Psoas muscle (tissue), 8 donors: ENCODE results near the gene CTIF. TPM values are rescaled to one million over a fixed set of nuclear protein-coding genes. Genes with fewer than 3 reads are reported as not detected.

Experiments used
- ATAC-seq, 4 donors: fragments of 200-7000 bp; cut with Tn5 transposase; one replicate each; pipeline ENCODE4 v1.9.1; 2020; ENCODE audit warnings: moderate library complexity in 3 of 4, mild to moderate bottlenecking in 2 of 4
- DNase-seq, 2 donors: peaks; one replicate each; pipeline ENCODE4 v3.0.0-alpha.2; 2020
- H3K27ac ChIP-seq: fragments of 200-600 bp; one replicate; pipeline ENCODE4 v1.8.0; 2022
- H3K27me3 ChIP-seq, 3 donors: fragments of 200-600 bp in 1 of 3; one replicate each; pipeline versions ENCODE4 v1.6.1 to v1.8.0; 2013 to 2022; ENCODE audit warnings: low read length in 2 of 3, mild to moderate bottlenecking in 2 of 3, moderate library complexity in 1 of 3; ENCODE audit not compliant: insufficient read depth in 3 of 3
- H3K36me3 ChIP-seq, 2 donors: fragments of 200-600 bp in 1 of 2; one replicate each; pipeline versions ENCODE4 v1.6.1 to v1.8.0; 2013 to 2022; ENCODE audit warnings: low read depth in 1 of 2, mild to moderate bottlenecking in 1 of 2, moderate library complexity in 1 of 2; ENCODE audit not compliant: insufficient read depth in 1 of 2
- H3K4me1 ChIP-seq: fragments of 200-600 bp; one replicate; pipeline ENCODE4 v1.8.0; 2022
- H3K4me3 ChIP-seq: fragments of 200-600 bp; one replicate; pipeline ENCODE4 v1.8.0; 2022; ENCODE audit warnings: mild to moderate bottlenecking
- H3K9me3 ChIP-seq: fragments of 200-600 bp; one replicate; pipeline ENCODE4 v1.8.0; 2022
- WGBS, 3 donors: extraction: QIAGEN DNeasy Blood & Tissue Kit; methylation state at CpG; one replicate each; pipeline versions ENCODE4 v1.1.6 to v1.1.7; 2013; 5-methylcytosine and 5-hydroxymethylcytosine counted together
- intact Hi-C, 2 donors: fragments of 100-400 bp; cut with DNase I; formaldehyde crosslinking; loops; one replicate each; pipeline versions ENCODE4 v1.11.0 to v1.14.2; 2022
- polyA plus RNA-seq, 3 donors: library from polyadenylated mRNA; stranded (reverse); fragments of 200-250 nt; gene quantifications; one replicate each; pipeline ENCODE4 v1.2.3, GENCODE V29; 2013
- total RNA-seq, 4 donors: library from RNA; stranded (reverse); fragmentation: NEBNext Ultra II Directional in 2 of 4; extraction: Animal tissue kit (Norgen Biotek cat#: 25700) in 2 of 4; gene quantifications; one replicate each; pipeline versions ENCODE4 v1.2.1 to v1.2.4, GENCODE V29; 2021 to 2023
- TF ChIP-seq, protein P1 (sequence below): fragments of 200-600 bp; IDR thresholded peaks from one replicate; pipeline ENCODE4 v1.8.0; 2022; ENCODE audit warnings: antibody characterized with exemption
- donor health status: healthy with polysubstance abuse.
- donor health status: DM: no; HTN: no; CAD: no; lungs with moderate emphysema.
- donor health status: Bipolar disorder and iron deficiency.
- donor health status: healthy.
- donor health status: DM: yes; HTN: yes; CAD: no.
- donor health status: DM: no; HTN: no; CAD: no.
- donor health status: DM: no; HTN: no; CAD: no.
- donor health status: DM: yes; HTN: yes; CAD: no.

CTIF gene
- total and polyA plus RNA-seq, 7 donors = 11.3 to 40.5 (median 26.9) TPM

DNA sequence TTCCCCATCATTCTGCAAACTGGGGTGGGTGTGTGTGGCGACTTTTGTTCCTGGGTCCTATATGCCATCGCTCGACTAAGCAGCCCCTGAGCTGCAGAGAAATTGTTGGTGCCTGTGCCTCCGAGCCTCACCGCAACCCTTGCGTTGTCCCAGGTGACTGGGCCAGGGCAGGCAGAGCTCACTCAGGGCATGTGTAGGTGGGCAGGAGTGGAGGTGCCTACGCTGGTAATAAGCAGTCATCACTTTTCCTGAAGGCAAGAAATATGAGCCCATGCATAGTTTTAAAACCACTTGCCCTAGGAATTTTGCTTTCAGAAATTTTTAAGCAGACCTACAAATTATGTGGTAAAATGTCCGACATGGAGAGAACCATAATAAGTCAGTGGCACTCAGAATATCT is 214.1 kb downstream of the CTIF start:
- H3K9me3 ChIP-seq = no peaks in the 10 kb centered on the region
- H3K36me3 ChIP-seq = peaks cover 0 to 6% of the 10 kb centered on the region in 2 donors
- WGBS, 3 donors = 94 to 96% (median 95%) methylated on average over 8 of the region's 8 CpGs
- H3K27me3 ChIP-seq = no peaks in the 10 kb centered on the region
- no peak for ATAC-seq
- no peak overlapping the region for H3K27ac ChIP-seq
- TF ChIP-seq, protein P1, sequence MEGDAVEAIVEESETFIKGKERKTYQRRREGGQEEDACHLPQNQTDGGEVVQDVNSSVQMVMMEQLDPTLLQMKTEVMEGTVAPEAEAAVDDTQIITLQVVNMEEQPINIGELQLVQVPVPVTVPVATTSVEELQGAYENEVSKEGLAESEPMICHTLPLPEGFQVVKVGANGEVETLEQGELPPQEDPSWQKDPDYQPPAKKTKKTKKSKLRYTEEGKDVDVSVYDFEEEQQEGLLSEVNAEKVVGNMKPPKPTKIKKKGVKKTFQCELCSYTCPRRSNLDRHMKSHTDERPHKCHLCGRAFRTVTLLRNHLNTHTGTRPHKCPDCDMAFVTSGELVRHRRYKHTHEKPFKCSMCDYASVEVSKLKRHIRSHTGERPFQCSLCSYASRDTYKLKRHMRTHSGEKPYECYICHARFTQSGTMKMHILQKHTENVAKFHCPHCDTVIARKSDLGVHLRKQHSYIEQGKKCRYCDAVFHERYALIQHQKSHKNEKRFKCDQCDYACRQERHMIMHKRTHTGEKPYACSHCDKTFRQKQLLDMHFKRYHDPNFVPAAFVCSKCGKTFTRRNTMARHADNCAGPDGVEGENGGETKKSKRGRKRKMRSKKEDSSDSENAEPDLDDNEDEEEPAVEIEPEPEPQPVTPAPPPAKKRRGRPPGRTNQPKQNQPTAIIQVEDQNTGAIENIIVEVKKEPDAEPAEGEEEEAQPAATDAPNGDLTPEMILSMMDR = no peak
- intact Hi-C loops = no loop called here
- no peak overlapping the region for H3K4me3 ChIP-seq
- DNase-seq = peak in 1 of 2 donors; percentile 12
- peaks cover 21% of the 10 kb centered on the region for H3K4me1 ChIP-seq

DNA sequence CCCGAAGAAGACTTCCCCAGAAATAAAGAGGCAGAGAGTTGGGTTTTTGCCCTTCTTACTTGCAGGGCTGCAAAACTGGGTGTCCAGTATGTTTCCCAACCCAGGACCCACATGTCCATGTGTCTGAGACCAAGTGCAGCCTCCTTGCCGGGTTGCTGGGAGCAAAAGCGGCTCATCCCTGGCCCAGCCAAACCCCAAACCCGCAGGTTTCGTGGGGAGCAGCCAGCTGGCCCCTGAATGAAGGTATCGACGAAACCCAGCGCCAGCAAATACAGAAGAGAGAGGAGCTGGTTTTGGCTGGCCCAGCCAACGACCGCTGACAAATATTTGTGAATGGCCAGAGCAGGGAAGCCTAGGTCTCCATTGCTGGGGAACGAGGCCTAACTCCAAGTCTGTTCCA is 214.9 kb downstream of the CTIF start:
- H3K9me3 ChIP-seq = no peaks in the 10 kb centered on the region
- peaks cover 21% of the 10 kb centered on the region for H3K4me1 ChIP-seq
- no peak overlapping the region for H3K4me3 ChIP-seq
- H3K27me3 ChIP-seq = no peaks in the 10 kb centered on the region
- 62% methylated on average over 11 of the region's 11 CpGs for WGBS, 3 donors
- ATAC-seq = peak in 2 of 4 donors; percentile 2 to 13
- DNase-seq = no peak
- intact Hi-C loops = no loop called here
- H3K36me3 ChIP-seq = peaks cover 0 to 14% of the 10 kb centered on the region in 2 donors
- H3K27ac ChIP-seq = no peak overlapping the region
- TF ChIP-seq, protein P1 = no peak

DNA sequence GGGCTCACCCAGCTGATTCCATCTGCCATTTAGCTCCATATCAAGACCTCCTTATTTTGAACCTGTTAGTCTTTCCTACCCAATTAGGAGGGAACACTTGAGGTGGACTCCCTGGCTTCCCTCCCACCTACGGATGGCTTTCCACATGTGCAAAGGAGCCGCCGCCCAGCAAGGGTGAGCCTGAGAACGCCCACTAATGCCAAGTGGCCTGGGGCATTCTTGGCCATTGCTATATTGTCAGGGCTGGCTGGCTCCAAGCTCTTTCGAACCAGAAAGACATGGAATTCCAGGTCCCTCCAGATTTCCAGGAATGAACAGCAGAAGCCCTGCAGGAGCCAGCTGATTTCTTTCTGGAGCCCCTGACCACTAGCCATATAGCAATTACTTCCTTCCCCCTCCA is 215.7 kb downstream of the CTIF start:
- ATAC-seq = no peak
- 87 to 89% (median 88%) methylated on average over 5 of the region's 5 CpGs for WGBS, 3 donors
- intact Hi-C loops = no loop called here
- Histone ChIP-seq H3K27me3 (no peaks in the 10 kb centered on the region), H3K4me1 (peaks cover 19% of the 10 kb centered on the region), H3K27ac (no peak overlapping the region), H3K4me3 (no peak overlapping the region), H3K9me3 (no peaks in the 10 kb centered on the region), H3K36me3 (peaks cover 0 to 15% of the 10 kb centered on the region in 2 donors)
- TF ChIP-seq, protein P1 = no peak
- DNase-seq = no peak

DNA sequence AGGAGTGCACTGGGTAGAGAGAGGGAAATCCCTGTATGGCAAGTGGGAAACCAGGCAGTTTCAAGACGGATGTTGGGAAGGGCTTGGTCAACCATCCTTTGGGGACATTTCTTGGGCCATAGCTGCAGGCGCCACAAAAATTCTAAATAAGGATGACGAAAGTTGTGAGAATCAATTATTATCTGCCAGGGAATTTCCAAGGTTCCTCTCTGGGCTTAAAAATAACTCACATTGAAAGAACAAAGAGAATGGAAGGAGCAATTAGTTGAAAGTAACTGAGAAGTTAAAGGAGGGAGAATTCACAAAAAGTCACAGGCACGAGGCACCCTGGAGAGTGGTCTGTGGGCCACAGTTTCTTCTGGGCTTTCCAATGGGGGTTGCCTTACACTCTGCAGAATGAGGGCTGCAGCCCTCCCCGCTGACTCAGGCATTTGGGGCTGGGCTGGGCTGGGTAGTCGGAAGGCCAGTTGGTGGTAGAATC is 216.2 kb downstream of the CTIF start:
- WGBS, 3 donors = 73 to 86% (median 81%) methylated on average over 6 of the region's 6 CpGs
- intact Hi-C loops = no loop called here
- Histone ChIP-seq H3K27ac (no peak overlapping the region), H3K4me1 (peaks cover 15% of the 10 kb centered on the region), H3K36me3 (peaks cover 0 to 15% of the 10 kb centered on the region in 2 donors), H3K4me3 (no peak overlapping the region), H3K9me3 (no peaks in the 10 kb centered on the region), H3K27me3 (no peaks in the 10 kb centered on the region)
- TF ChIP-seq, protein P1 = no peak
- peak in 1 of 2 donors; percentile 6 for DNase-seq
- ATAC-seq = no peak

DNA sequence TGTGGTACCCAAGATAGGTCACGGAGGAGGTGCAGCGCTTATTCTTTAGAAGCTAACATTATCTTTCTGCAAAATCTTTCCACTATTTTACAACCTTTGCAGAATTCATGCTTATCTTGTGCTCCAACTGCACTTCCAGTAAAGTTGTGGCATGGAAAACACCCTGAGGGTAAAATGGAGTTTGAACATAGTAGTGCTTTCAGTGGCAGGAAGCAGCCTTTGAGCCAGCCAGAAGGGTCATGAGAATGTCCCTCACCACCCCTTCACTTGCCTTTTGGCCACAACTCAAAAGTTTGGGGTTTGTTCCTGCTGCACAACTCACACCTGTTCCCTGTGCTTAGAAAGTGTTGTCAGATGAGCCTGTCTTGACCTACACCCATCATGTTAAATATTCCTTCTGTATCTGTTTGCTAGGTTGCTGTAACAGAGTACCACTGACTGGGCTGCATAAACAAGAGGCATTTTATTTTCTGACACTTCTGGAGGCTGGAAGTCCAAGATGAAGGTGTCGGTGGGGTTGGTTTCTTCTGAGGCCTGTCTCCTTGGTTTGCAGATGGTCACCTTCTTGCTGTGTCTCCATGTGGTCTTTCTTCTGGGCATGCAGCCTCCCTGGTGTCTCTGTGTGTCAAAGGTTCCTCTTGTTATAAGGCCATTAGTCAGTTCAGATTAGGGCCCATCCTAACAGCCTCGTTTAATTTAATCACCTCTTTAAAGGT is 217.8 kb downstream of the CTIF start:
- intact Hi-C loops = no loop called here
- ATAC-seq (no peak), DNase-seq (no peak)
- Histone ChIP-seq H3K27ac (no peak overlapping the region), H3K36me3 (peaks cover 0 to 19% of the 10 kb centered on the region in 2 donors), H3K4me1 (peaks cover 8% of the 10 kb centered on the region), H3K9me3 (no peaks in the 10 kb centered on the region), H3K27me3 (no peaks in the 10 kb centered on the region), H3K4me3 (no peak overlapping the region)
- TF ChIP-seq, protein P1 = no peak
- WGBS, 3 donors = 92 to 93% (median 93%) methylated on average over 4 of the region's 4 CpGs
